Hepatocyte (in vitro differentiated cells): ENCODE data around the gene RUSC1. TPM values are rescaled to one million over a fixed set of nuclear protein-coding genes. Genes with fewer than 3 reads are reported as not detected.
A peak's percentile ranks its signal among the peaks of the same experiment; 100 is the strongest.

Experiments used
- DNase-seq: peaks from one replicate; pipeline ENCODE4 v3.0.0-alpha.2; 2016; ENCODE audit warnings: low spot score
- H2AFZ ChIP-seq: fragments of 200-600 bp; sonication (generic); 2 replicates; pipeline ENCODE4 v1.6.0; 2016; ENCODE audit warnings: antibody characterized with exemption, mild to moderate bottlenecking
- H3K27ac ChIP-seq: fragments of 200-600 bp; sonication (generic); 2 replicates; pipeline ENCODE4 v1.5.1; 2016; ENCODE audit warnings: mild to moderate bottlenecking
- H3K27me3 ChIP-seq: fragments of 200-600 bp; sonication (generic); 2 replicates; pipeline ENCODE4 v1.6.1; 2016
- H3K36me3 ChIP-seq: fragments of 200-600 bp; sonication (generic); replicated peaks from 2 replicates; pipeline ENCODE4 v1.5.1; 2016; ENCODE audit warnings: low read depth; ENCODE audit not compliant: insufficient read depth
- H3K4me1 ChIP-seq: fragments of 200-600 bp; sonication (generic); 2 replicates; pipeline ENCODE4 v1.5.1; 2016; ENCODE audit warnings: mild to moderate bottlenecking, moderate library complexity; ENCODE audit not compliant: insufficient read depth
- H3K4me2 ChIP-seq: fragments of 200-600 bp; sonication (generic); 2 replicates; pipeline ENCODE4 v1.6.0; 2016
- H3K4me3 ChIP-seq: fragments of 200-600 bp; sonication (generic); 2 replicates; pipeline ENCODE4 v1.5.1; 2016; ENCODE audit warnings: mild to moderate bottlenecking
- H3K79me2 ChIP-seq: fragments of 200-600 bp; sonication (generic); 2 replicates; pipeline ENCODE4 v1.6.0; 2017; ENCODE audit warnings: mild to moderate bottlenecking
- H3K9me2 ChIP-seq: fragments of 200-600 bp; sonication (generic); replicated peaks from 2 replicates; pipeline ENCODE4 v1.6.0; 2017; ENCODE audit warnings: mild to moderate bottlenecking; ENCODE audit not compliant: insufficient read depth
- H3K9me3 ChIP-seq: fragments of 200-600 bp; sonication (generic); 2 replicates; pipeline ENCODE4 v1.5.1; 2016; ENCODE audit warnings: low read depth, mild to moderate bottlenecking
- H4K20me1 ChIP-seq: fragments of 200-600 bp; sonication (generic); 2 replicates; pipeline ENCODE4 v1.6.0; 2016; ENCODE audit warnings: mild to moderate bottlenecking; ENCODE audit not compliant: insufficient read depth, poor library complexity, severe bottlenecking
- EZH2 ChIP-seq: fragments of 200-600 bp; sonication (generic); IDR thresholded peaks from 2 replicates; pipeline ENCODE4 v1.6.1; 2016; ENCODE audit warnings: antibody characterized with exemption, mild to moderate bottlenecking, borderline replicate concordance
- EZH2phosphoT487 ChIP-seq: fragments of 200-600 bp; sonication (generic); IDR thresholded peaks from one replicate; pipeline ENCODE4 v1.6.1; 2018; ENCODE audit warnings: antibody characterized with exemption, mild to moderate bottlenecking, low read depth, moderate library complexity; ENCODE audit not compliant: unreplicated experiment, severe bottlenecking
- WGBS: methylation state at CpG from one replicate; pipeline ENCODE4 v1.1.6; 2016; ENCODE audit warnings: low lambda C conversion rate; ENCODE audit errors: missing lambda C conversion rate; 5-methylcytosine and 5-hydroxymethylcytosine counted together
- polyA plus RNA-seq: library from polyadenylated mRNA; unstranded; fragments of >200 nt; fragmentation: Nextera tagmentation; extraction: Ambion mirVana; gene quantifications from 2 replicates; pipeline ENCODE4 v1.2.1, GENCODE V29; 2016
- total RNA-seq: library from RNA; depleted of rRNA; stranded (reverse); fragments of >200 nt; gene quantifications from 2 replicates; pipeline ENCODE4 v1.2.3, GENCODE V29; 2014
- TF ChIP-seq, protein P1 (sequence below): fragments of 200-600 bp; sonication (generic); IDR thresholded peaks from 2 replicates; pipeline ENCODE4 v1.5.1; 2016; ENCODE audit warnings: antibody characterized with exemption, mild to moderate bottlenecking; ENCODE audit not compliant: poor library complexity

Gene RUSC1
- total and polyA plus RNA-seq, 2 experiments from 2014 or later = 22.3 to 48.4 TPM

DNA sequence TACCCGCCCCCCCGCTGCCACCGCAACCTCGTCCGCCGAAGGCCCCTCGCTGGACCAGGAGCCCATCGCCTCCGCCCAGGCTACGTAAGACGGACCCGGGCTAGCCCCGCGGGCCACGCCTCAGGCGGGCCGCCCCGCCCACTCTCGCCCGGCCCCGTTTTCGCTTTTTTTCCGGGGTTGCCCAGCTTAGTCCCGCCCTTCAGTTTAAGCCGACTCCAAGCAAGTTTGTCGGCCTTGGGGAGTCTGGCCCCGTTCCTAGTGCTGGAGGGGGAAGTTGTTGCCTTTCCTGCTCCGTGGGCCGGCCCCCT, 3.0 kb downstream of the RUSC1 start:
- peak overlapping the region; percentile 63 for H3K4me3 ChIP-seq
- H4K20me1 ChIP-seq = peaks cover 11% of the 10 kb centered on the region
- H3K27me3 ChIP-seq = no peaks in the 10 kb centered on the region
- no peaks in the 10 kb centered on the region for H3K9me3 ChIP-seq
- WGBS = 2% methylated on average over 15 of the region's 29 CpGs
- H3K36me3 ChIP-seq = no peaks in the 10 kb centered on the region
- H2AFZ ChIP-seq = peak overlapping the region; percentile 59
- peaks cover 25% of the 10 kb centered on the region for H3K79me2 ChIP-seq
- H3K27ac ChIP-seq = peak overlapping the region; percentile 94
- DNase-seq = peak; percentile 94
- H3K9me2 ChIP-seq = no peaks in the 10 kb centered on the region
- H3K4me2 ChIP-seq = peak overlapping the region; percentile 87
- no peak for TF ChIP-seq EZH2phosphoT487
- TF ChIP-seq, protein P1, sequence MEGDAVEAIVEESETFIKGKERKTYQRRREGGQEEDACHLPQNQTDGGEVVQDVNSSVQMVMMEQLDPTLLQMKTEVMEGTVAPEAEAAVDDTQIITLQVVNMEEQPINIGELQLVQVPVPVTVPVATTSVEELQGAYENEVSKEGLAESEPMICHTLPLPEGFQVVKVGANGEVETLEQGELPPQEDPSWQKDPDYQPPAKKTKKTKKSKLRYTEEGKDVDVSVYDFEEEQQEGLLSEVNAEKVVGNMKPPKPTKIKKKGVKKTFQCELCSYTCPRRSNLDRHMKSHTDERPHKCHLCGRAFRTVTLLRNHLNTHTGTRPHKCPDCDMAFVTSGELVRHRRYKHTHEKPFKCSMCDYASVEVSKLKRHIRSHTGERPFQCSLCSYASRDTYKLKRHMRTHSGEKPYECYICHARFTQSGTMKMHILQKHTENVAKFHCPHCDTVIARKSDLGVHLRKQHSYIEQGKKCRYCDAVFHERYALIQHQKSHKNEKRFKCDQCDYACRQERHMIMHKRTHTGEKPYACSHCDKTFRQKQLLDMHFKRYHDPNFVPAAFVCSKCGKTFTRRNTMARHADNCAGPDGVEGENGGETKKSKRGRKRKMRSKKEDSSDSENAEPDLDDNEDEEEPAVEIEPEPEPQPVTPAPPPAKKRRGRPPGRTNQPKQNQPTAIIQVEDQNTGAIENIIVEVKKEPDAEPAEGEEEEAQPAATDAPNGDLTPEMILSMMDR = no peak
- H3K4me1 ChIP-seq = peaks cover 21% of the 10 kb centered on the region

DNA sequence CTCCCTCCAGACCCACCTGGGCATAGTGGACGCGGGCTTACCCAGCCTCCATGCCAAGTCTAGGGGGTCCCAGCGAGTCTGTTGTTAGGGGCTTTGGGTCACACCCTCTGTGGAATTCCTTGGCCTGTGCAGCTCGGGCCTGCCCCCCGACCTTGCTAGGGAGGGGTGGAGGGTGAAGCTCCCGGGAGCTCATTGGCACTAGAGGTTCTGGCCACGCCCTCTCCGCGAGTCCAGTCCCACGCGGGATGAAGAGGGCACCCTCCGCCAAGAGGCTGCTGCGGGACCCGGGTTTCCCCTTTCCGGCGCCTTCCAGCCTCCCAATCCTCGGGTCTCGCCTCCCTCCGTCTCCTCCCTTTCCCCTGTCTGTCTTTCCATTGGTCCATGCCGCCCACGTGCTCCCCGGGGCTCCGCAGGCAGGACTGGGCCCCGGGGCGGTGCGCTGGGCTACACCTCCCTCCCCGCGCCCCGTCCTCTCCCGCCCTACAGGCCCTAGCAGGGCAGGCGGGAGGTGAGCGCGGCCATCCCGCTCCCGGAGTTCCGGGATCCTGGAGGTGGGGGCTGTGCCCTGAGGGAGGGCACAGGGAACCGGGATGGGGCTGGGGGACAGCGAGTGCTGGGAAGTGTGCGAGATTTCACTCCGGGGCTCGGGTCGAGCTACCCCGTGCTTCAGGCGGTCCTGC, 3.5 kb downstream of the RUSC1 start:
- Histone ChIP-seq H3K4me1 (peaks cover 21% of the 10 kb centered on the region), H3K27me3 (no peaks in the 10 kb centered on the region), H4K20me1 (peaks cover 11% of the 10 kb centered on the region), H3K27ac (peak overlapping the region; percentile 94), H3K36me3 (no peaks in the 10 kb centered on the region), H3K4me3 (peak overlapping the region; percentile 97), H2AFZ (peak overlapping the region; percentile 59), H3K9me2 (no peaks in the 10 kb centered on the region), H3K79me2 (peaks cover 25% of the 10 kb centered on the region), H3K9me3 (no peaks in the 10 kb centered on the region), H3K4me2 (peak overlapping the region; percentile 87)
- TF ChIP-seq EZH2phosphoT487 (no peak), EZH2 (no peak)
- TF ChIP-seq, protein P1 = no peak
- DNase-seq = peak; percentile 97
- 1% methylated on average over 37 of the region's 44 CpGs for WGBS

DNA sequence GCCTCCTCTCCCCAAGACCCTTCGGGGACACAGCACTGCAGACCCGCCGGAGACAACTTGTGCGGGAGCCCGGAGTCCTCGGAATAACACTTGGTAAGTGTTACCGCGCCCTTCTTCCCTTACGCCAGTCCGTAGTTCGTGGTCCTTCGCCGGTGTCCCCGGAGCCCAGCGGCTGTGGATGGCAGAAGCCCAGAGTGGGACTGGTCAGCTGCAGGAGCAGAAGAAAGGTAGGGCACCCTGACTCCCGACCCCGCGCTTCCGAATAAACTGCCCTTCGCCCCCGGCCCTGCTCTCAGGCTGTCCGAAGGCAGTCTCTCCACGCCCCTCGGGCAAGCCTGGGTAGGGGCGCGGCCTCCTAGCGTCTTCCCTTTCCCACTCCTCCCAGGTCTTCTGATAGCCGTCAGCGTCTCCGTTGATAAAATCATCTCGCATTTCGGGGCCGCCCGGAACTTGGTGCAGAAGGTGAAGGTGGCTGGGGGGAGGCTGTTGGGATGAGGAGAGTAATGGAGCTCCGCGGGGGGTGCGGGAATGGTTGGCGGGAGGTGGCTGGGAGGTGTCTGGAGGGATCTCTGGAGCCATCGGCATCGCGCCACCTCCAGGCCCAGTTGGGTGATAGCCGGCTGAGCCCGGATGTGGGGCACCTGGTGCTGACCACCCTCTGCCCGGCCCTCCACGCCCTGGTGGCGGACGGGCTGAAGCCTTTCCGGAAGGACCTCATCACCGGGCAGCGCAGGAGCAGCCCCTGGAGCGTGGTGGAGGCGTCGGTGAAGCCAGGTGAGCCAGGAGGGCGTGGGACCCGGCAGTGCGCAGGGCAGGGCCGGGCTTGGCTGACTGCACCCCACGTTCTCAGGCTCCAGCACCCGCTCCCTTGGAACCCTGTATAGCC, 4.3 kb downstream of the RUSC1 start:
- 6% methylated on average over 58 of the region's 59 CpGs for WGBS
- TF ChIP-seq, protein P1 = peak; percentile 46
- no peak for TF ChIP-seq EZH2phosphoT487

More for the DNA sequence above, 4.3 kb downstream of the RUSC1 start:
- Histone ChIP-seq H3K27me3 (no peaks in the 10 kb centered on the region), H3K9me3 (no peaks in the 10 kb centered on the region), H3K4me2 (peak overlapping the region; percentile 87), H3K36me3 (no peaks in the 10 kb centered on the region), H3K9me2 (no peaks in the 10 kb centered on the region), H3K79me2 (peaks cover 25% of the 10 kb centered on the region), H3K4me1 (peaks cover 21% of the 10 kb centered on the region), H3K4me3 (peak overlapping the region; percentile 97), H4K20me1 (peaks cover 11% of the 10 kb centered on the region), H3K27ac (peak overlapping the region; percentile 76), H2AFZ (peak overlapping the region; percentile 53)
- peak; percentile 86 for DNase-seq
